Measurements from ENCODE around the gene CMSS1. TPM values are rescaled to one million over a fixed set of nuclear protein-coding genes. Genes with fewer than 3 reads are reported as not detected.
A peak's percentile ranks its signal among the peaks of the same experiment; 100 is the strongest.

The CMSS1 gene
- total and polyA plus RNA-seq, 4 donors = 3.8 to 19.5 (median 7.5) TPM

- no peak for DNase-seq (ENCODE audit: low spot score)
- H3K9ac ChIP-seq (ENCODE audit: low read depth in 1 of 2, low read length in 2 of 2) = no peak overlapping the region
- H3K9me3 ChIP-seq (ENCODE audit: control insufficient read depth in 4 of 4, low read length in 3 of 4) = no peaks in the 10 kb centered on the region
- no peak overlapping the region for H3K27ac ChIP-seq (ENCODE audit: low read depth in 1 of 2, low read length in 2 of 2)
- no peaks in the 10 kb centered on the region for H3K27me3 ChIP-seq (ENCODE audit: control insufficient read depth in 4 of 4, insufficient read depth in 4 of 4, low read length in 3 of 4)
- 59% methylated on average over 4 of the region's 4 CpGs for WGBS
- peaks cover 0 to 20% (median 5%) of the 10 kb centered on the region in 4 donors for H3K4me1 ChIP-seq (ENCODE audit: control insufficient read depth in 4 of 4, insufficient read depth in 4 of 4, low read length in 3 of 4)
- TF ChIP-seq CTCF (IDR thresholded peaks at IDR 0.05; ENCODE audit: low read depth, low read length, missing input control) (no peak), SP1 (IDR thresholded peaks at IDR 0.05) (peak; percentile 16)
- no peaks in the 10 kb centered on the region for H3K36me3 ChIP-seq (ENCODE audit: control insufficient read depth in 4 of 4, insufficient read depth in 3 of 4, low read depth in 1 of 4, low read length in 3 of 4)
- H3K4me3 ChIP-seq (ENCODE audit: low read depth in 1 of 3, low read length in 3 of 3) = no peak overlapping the region
Observed at GRCh38 chr3:99871231-99872045, 53.8 kb downstream of the CMSS1 start.

GRCh38 chr3:99872923-99873254 lies 55.2 kb downstream of the CMSS1 start:
- TF ChIP-seq FOXA2 (IDR thresholded peaks at IDR 0.05) = no peak
- TF ChIP-seq JUND (IDR thresholded peaks at IDR 0.05) = no peak
- TF ChIP-seq HNF4A (conservative IDR thresholded peaks at IDR 0.05) = no peak
- TF ChIP-seq MAX (IDR thresholded peaks at IDR 0.05) = no peak
- no peak for TF ChIP-seq CTCF (IDR thresholded peaks at IDR 0.05; ENCODE audit: low read depth, low read length, missing input control)
- no peak for TF ChIP-seq EGR1 (IDR thresholded peaks at IDR 0.05; ENCODE audit: low read depth in 2 of 2)
- TF ChIP-seq GABPA (IDR thresholded peaks at IDR 0.05 in 1 of 2, conservative IDR thresholded peaks at IDR 0.05 in 1 of 2) = no peak
- TF ChIP-seq HNF4G (IDR thresholded peaks at IDR 0.05) = no peak
- TF ChIP-seq SP1 (IDR thresholded peaks at IDR 0.05) = no peak
- no peak for TF ChIP-seq ATF3 (IDR thresholded peaks at IDR 0.05)
- no peak for TF ChIP-seq TAF1 (conservative IDR thresholded peaks at IDR 0.05)
- TF ChIP-seq ZBTB33 (IDR thresholded peaks at IDR 0.05) = no peak
- no peak for TF ChIP-seq RAD21 (IDR thresholded peaks at IDR 0.05)
- TF ChIP-seq YY1 (IDR thresholded peaks at IDR 0.05) = no peak
- TF ChIP-seq NR2F2 (IDR thresholded peaks at IDR 0.05) = no peak
- no peak for TF ChIP-seq REST (IDR thresholded peaks at IDR 0.05)
- no peaks in the 10 kb centered on the region for H3K9me3 ChIP-seq (ENCODE audit: control insufficient read depth in 4 of 4, low read length in 3 of 4)
- H3K4me3 ChIP-seq (ENCODE audit: low read depth in 1 of 3, low read length in 3 of 3) = no peak overlapping the region
- no peak overlapping the region for H3K27ac ChIP-seq (ENCODE audit: low read depth in 1 of 2, low read length in 2 of 2)
- H3K4me1 ChIP-seq (ENCODE audit: control insufficient read depth in 4 of 4, insufficient read depth in 4 of 4, low read length in 3 of 4) = peaks cover 0 to 20% (median 5%) of the 10 kb centered on the region in 4 donors
- no peaks in the 10 kb centered on the region for H3K27me3 ChIP-seq (ENCODE audit: control insufficient read depth in 4 of 4, insufficient read depth in 4 of 4, low read length in 3 of 4)
- DNase-seq (ENCODE audit: low spot score) = no peak
- no peaks in the 10 kb centered on the region for H3K36me3 ChIP-seq (ENCODE audit: control insufficient read depth in 4 of 4, insufficient read depth in 3 of 4, low read depth in 1 of 4, low read length in 3 of 4)
- H3K9ac ChIP-seq (ENCODE audit: low read depth in 1 of 2, low read length in 2 of 2) = no peak overlapping the region
